HG03575 (cell line): ENCODE data around the gene KMT2B.
"Not testable (repeated sequence)": the region's sequence is repeated elsewhere in the genome, so short reads cannot be mapped to it uniquely, and the experiment has no call there.

Experiments
- ATAC-seq: cut with Tn5 transposase; IDR thresholded peaks from one replicate; pipeline ENCODE4 v1.9.1; 2021; ENCODE audit not compliant: unreplicated experiment, insufficient number of reproducible peaks, low FRiP score; ENCODE audit errors: extremely low read depth

KMT2B gene

GRCh38 chr19:35717665-35718344, at the start of gene KMT2B:
KMT2B (plus strand) TSS chr19:35718003; CDS start chr19:35718019, 16 bp downstream.
- no peak for ATAC-seq

- no peak for ATAC-seq
Observed at GRCh38 chr19:35669566-35669965, 48.2 kb upstream of the KMT2B start.

- no peak for ATAC-seq
Observed at GRCh38 chr19:35669974-35670373, 47.8 kb upstream of the KMT2B start.

GRCh38 chr19:35670686-35671085, 47.1 kb upstream of the KMT2B start:
- no peak for ATAC-seq

GRCh38 chr19:35671818-35672217, 46.0 kb upstream of the KMT2B start:
- ATAC-seq = no peak

- no peak for ATAC-seq
Observed at GRCh38 chr19:35673121-35673804, 44.5 kb upstream of the KMT2B start.

- ATAC-seq = no peak
Observed at GRCh38 chr19:35675589-35676140, 42.1 kb upstream of the KMT2B start.

- ATAC-seq = no peak
Observed at GRCh38 chr19:35689836-35690235, 28.0 kb upstream of the KMT2B start.

GRCh38 chr19:35691106-35691505, 26.7 kb upstream of the KMT2B start:
- not testable (repeated sequence) for ATAC-seq

GRCh38 chr19:35692010-35692409, 25.8 kb upstream of the KMT2B start:
- no peak for ATAC-seq

- no peak for ATAC-seq
Observed at GRCh38 chr19:35693422-35693821, 24.4 kb upstream of the KMT2B start.

GRCh38 chr19:35693835-35694599, 23.8 kb upstream of the KMT2B start:
- no peak for ATAC-seq

- no peak for ATAC-seq
Observed at GRCh38 chr19:35695895-35696422, 21.8 kb upstream of the KMT2B start.

GRCh38 chr19:35696835-35697234, 21.0 kb upstream of the KMT2B start:
- no peak for ATAC-seq

GRCh38 chr19:35702223-35703012, 15.4 kb upstream of the KMT2B start:
- peak; percentile 39 for ATAC-seq

GRCh38 chr19:35703343-35703742, 14.5 kb upstream of the KMT2B start:
- ATAC-seq = no peak

- ATAC-seq = no peak
Observed at GRCh38 chr19:35704218-35704617, 13.6 kb upstream of the KMT2B start, which contains the start of gene ZBTB32. ZBTB32 (plus strand) TSS chr19:35704558; CDS start chr19:35714627, 10,069 bp downstream.

- no peak for ATAC-seq
Observed at GRCh38 chr19:35708391-35708790, 9.4 kb upstream of the KMT2B start.
